ENCODE results near the gene CPLX1. TPM values are rescaled to one million over a fixed set of nuclear protein-coding genes. Genes with fewer than 3 reads are reported as not detected.

Gene CPLX1
- total RNA-seq, 1 donor, result not detected

- Histone ChIP-seq H3K4me1 (ENCODE audit: insufficient read depth, low read length) (no peaks in the 10 kb centered on the region), H3K27me3 (ENCODE audit: insufficient read depth, low read length) (no peaks in the 10 kb centered on the region), H4K20me1 (ENCODE audit: insufficient read depth, low read length) (peaks cover 7% of the 10 kb centered on the region), H3K4me2 (ENCODE audit: insufficient read depth, low read length) (no peak overlapping the region), H3K4me3 (ENCODE audit: insufficient read depth, low read length) (no peak overlapping the region), H3K79me2 (ENCODE audit: insufficient read depth, low read length) (no peaks in the 10 kb centered on the region), H2AFZ (ENCODE audit: low read length) (no peak overlapping the region), H3K36me3 (ENCODE audit: insufficient read depth, low read length) (peaks cover 50% of the 10 kb centered on the region), H3K27ac (ENCODE audit: low read depth, low read length) (no peak overlapping the region), H3K9me3 (ENCODE audit: low read depth, low read length) (no peaks in the 10 kb centered on the region)
- TF ChIP-seq CTCF (IDR thresholded peaks at IDR 0.05; ENCODE audit: extremely low read depth, low read depth, low read length), result no peak
- DNase-seq (ENCODE audit: insufficient read length, low spot score, missing footprints), result no peak
These were observed 45.6 kb upstream of the CPLX1 start for GRCh38 chr4:871484-871883.

- H3K4me3 ChIP-seq (ENCODE audit: insufficient read depth, low read length), result no peak overlapping the region
- H3K27me3 ChIP-seq (ENCODE audit: insufficient read depth, low read length), result no peaks in the 10 kb centered on the region
- no peak for DNase-seq (ENCODE audit: insufficient read length, low spot score, missing footprints)
- no peak overlapping the region for H2AFZ ChIP-seq (ENCODE audit: low read length)
- peaks cover 45% of the 10 kb centered on the region for H3K36me3 ChIP-seq (ENCODE audit: insufficient read depth, low read length)
- TF ChIP-seq CTCF (IDR thresholded peaks at IDR 0.05; ENCODE audit: extremely low read depth, low read depth, low read length), result no peak
- H4K20me1 ChIP-seq (ENCODE audit: insufficient read depth, low read length), result peaks cover 7% of the 10 kb centered on the region
- no peaks in the 10 kb centered on the region for H3K9me3 ChIP-seq (ENCODE audit: low read depth, low read length)
- no peaks in the 10 kb centered on the region for H3K79me2 ChIP-seq (ENCODE audit: insufficient read depth, low read length)
- H3K4me2 ChIP-seq (ENCODE audit: insufficient read depth, low read length), result no peak overlapping the region
- H3K27ac ChIP-seq (ENCODE audit: low read depth, low read length), result no peak overlapping the region
- H3K4me1 ChIP-seq (ENCODE audit: insufficient read depth, low read length), result no peaks in the 10 kb centered on the region
These were observed 45.0 kb upstream of the CPLX1 start for GRCh38 chr4:870951-871350.

GRCh38 chr4:869776-870175 lies 43.8 kb upstream of the CPLX1 start:
- no peak for DNase-seq (ENCODE audit: insufficient read length, low spot score, missing footprints)
- H3K9me3 ChIP-seq (ENCODE audit: low read depth, low read length), result no peaks in the 10 kb centered on the region
- H3K4me3 ChIP-seq (ENCODE audit: insufficient read depth, low read length), result no peak overlapping the region
- H3K27ac ChIP-seq (ENCODE audit: low read depth, low read length), result no peak overlapping the region
- peaks cover 7% of the 10 kb centered on the region for H4K20me1 ChIP-seq (ENCODE audit: insufficient read depth, low read length)
- H3K27me3 ChIP-seq (ENCODE audit: insufficient read depth, low read length), result no peaks in the 10 kb centered on the region
- H3K79me2 ChIP-seq (ENCODE audit: insufficient read depth, low read length), result no peaks in the 10 kb centered on the region
- H3K4me1 ChIP-seq (ENCODE audit: insufficient read depth, low read length), result no peaks in the 10 kb centered on the region
- no peak overlapping the region for H3K4me2 ChIP-seq (ENCODE audit: insufficient read depth, low read length)
- H3K36me3 ChIP-seq (ENCODE audit: insufficient read depth, low read length), result peaks cover 37% of the 10 kb centered on the region
- H2AFZ ChIP-seq (ENCODE audit: low read length), result no peak overlapping the region
- TF ChIP-seq CTCF (IDR thresholded peaks at IDR 0.05; ENCODE audit: extremely low read depth, low read depth, low read length), result no peak

GRCh38 chr4:868421-868820 lies 42.5 kb upstream of the CPLX1 start:
- no peak overlapping the region for H3K27ac ChIP-seq (ENCODE audit: low read depth, low read length)
- H4K20me1 ChIP-seq (ENCODE audit: insufficient read depth, low read length), result peaks cover 7% of the 10 kb centered on the region
- TF ChIP-seq CTCF (IDR thresholded peaks at IDR 0.05; ENCODE audit: extremely low read depth, low read depth, low read length), result no peak
- no peaks in the 10 kb centered on the region for H3K4me1 ChIP-seq (ENCODE audit: insufficient read depth, low read length)
- H3K79me2 ChIP-seq (ENCODE audit: insufficient read depth, low read length), result no peaks in the 10 kb centered on the region
- H3K4me3 ChIP-seq (ENCODE audit: insufficient read depth, low read length), result no peak overlapping the region
- H2AFZ ChIP-seq (ENCODE audit: low read length), result no peak overlapping the region
- H3K36me3 ChIP-seq (ENCODE audit: insufficient read depth, low read length), result peaks cover 32% of the 10 kb centered on the region
- no peak overlapping the region for H3K4me2 ChIP-seq (ENCODE audit: insufficient read depth, low read length)
- H3K27me3 ChIP-seq (ENCODE audit: insufficient read depth, low read length), result no peaks in the 10 kb centered on the region
- no peak for DNase-seq (ENCODE audit: insufficient read length, low spot score, missing footprints)
- H3K9me3 ChIP-seq (ENCODE audit: low read depth, low read length), result no peaks in the 10 kb centered on the region

Data from osteoblast (primary cell).